Stimulated activated CD4-positive, alpha-beta T cell treated with anti-CD3 and anti-CD28 coated beads, Interleukin-12 subunit alpha, Interleukin-12 subunit beta, amount 100 ng/mL, for 24 hours (primary cell): ENCODE results near the gene RFX4.

Experiments
- DNase-seq, 2 experiments: peaks; one replicate each; pipeline ENCODE4 v3.0.0-alpha.2; 2020; ENCODE audit warnings: low read depth in 2 of 2

Gene RFX4

GRCh38 chr12:106582641-106583230 lies at the start of gene RFX4:
Gene RFX4 (plus strand): TSS chr12:106583004. CDS start chr12:106583321, 317 bp downstream.
- DNase-seq: no peak

- no peak for DNase-seq
These were observed 41.6 kb upstream of the RFX4 start for GRCh38 chr12:106541201-106541600.

- DNase-seq: no peak
These were observed 31.4 kb upstream of the RFX4 start for GRCh38 chr12:106551410-106551809.

GRCh38 chr12:106552228-106552627 lies 30.6 kb upstream of the RFX4 start:
- DNase-seq: no peak

- DNase-seq: no peak
These were observed 18.0 kb upstream of the RFX4 start for GRCh38 chr12:106564678-106565329.

GRCh38 chr12:106566771-106567170 lies 16.0 kb upstream of the RFX4 start:
- no peak for DNase-seq

- no peak for DNase-seq
These were observed 9.6 kb upstream of the RFX4 start for GRCh38 chr12:106573239-106573638.

- DNase-seq: no peak
These were observed 6.0 kb upstream of the RFX4 start for GRCh38 chr12:106576848-106577247.

GRCh38 chr12:106580671-106581508 lies 1.9 kb upstream of the RFX4 start:
- no peak for DNase-seq

GRCh38 chr12:106581543-106582248 lies 1.1 kb upstream of the RFX4 start:
- DNase-seq: no peak

GRCh38 chr12:106582249-106582591 lies 584 bp upstream of the RFX4 start:
- no peak for DNase-seq

GRCh38 chr12:106583242-106584103 lies 669 bp downstream of the RFX4 start:
- DNase-seq: no peak

GRCh38 chr12:106584104-106585064 lies 1.6 kb downstream of the RFX4 start:
- DNase-seq: no peak

GRCh38 chr12:106585105-106585520 lies 2.3 kb downstream of the RFX4 start:
- DNase-seq: no peak

GRCh38 chr12:106585521-106586277 lies 2.9 kb downstream of the RFX4 start:
- DNase-seq: no peak

- no peak for DNase-seq
These were observed 3.5 kb downstream of the RFX4 start for GRCh38 chr12:106586278-106586802.

GRCh38 chr12:106586803-106587684 lies 4.2 kb downstream of the RFX4 start:
- no peak for DNase-seq

- DNase-seq: no peak
These were observed 6.0 kb downstream of the RFX4 start for GRCh38 chr12:106588771-106589170.
